SK-N-MC (cell line): ENCODE results near the gene CFHR3.
A peak's percentile ranks its signal among the peaks of the same experiment; 100 is the strongest.
"Not testable (repeated sequence)": the region's sequence is repeated elsewhere in the genome, so short reads cannot be mapped to it uniquely, and the experiment has no call there.

Experiments used
- DNase-seq: peaks from one replicate; pipeline ENCODE4 v3.0.0-alpha.2; 2011; ENCODE audit warnings: low read depth, low spot score
- H3K27ac ChIP-seq: fragments of 200-600 bp; sonication (generic); 2 replicates; pipeline ENCODE4 v1.5.1; 2016; ENCODE audit warnings: mixed run types
- H3K36me3 ChIP-seq: fragments of 200-600 bp; sonication (generic); 2 replicates; pipeline ENCODE4 v1.6.1; 2017; ENCODE audit warnings: antibody characterized with exemption, low read length, mixed read lengths; ENCODE audit not compliant: insufficient read depth
- H3K4me3 ChIP-seq: fragments of 200-600 bp; sonication (generic); 2 replicates; pipeline ENCODE4 v1.5.1; 2016
- H3K9ac ChIP-seq: fragments of 200-600 bp; sonication (generic); 2 replicates; pipeline ENCODE4 v1.8.0; 2017; ENCODE audit warnings: mixed run types, mixed read lengths; ENCODE audit not compliant: insufficient read length
- H3K9me3 ChIP-seq: fragments of 200-600 bp; sonication (generic); 2 replicates; pipeline ENCODE4 v1.6.1; 2017; ENCODE audit warnings: low read depth, mild to moderate bottlenecking, antibody characterized with exemption, low read length, moderate library complexity, mixed read lengths
- EZH2 ChIP-seq: fragments of 200-600 bp; sonication (generic); IDR thresholded peaks from one replicate; pipeline ENCODE4 v1.6.1; 2017; ENCODE audit warnings: antibody characterized with exemption
- FOXP2 ChIP-seq: optimal IDR thresholded peaks from 2 replicates; pipeline ENCODE3; 2011; ENCODE audit warnings: mild to moderate bottlenecking, moderate library complexity; ENCODE audit not compliant: insufficient read depth; ENCODE audit errors: extremely low read length, control extremely low read depth
- POLR2AphosphoS5 ChIP-seq: IDR thresholded peaks from 2 replicates; pipeline ENCODE4 v1.6.1; 2012; ENCODE audit warnings: mild to moderate bottlenecking, low read depth, low read length, borderline replicate concordance

Gene CFHR3

GRCh38 chr1:196773713-196774112, 927 bp upstream of the CFHR3 start:
- Histone ChIP-seq H3K9ac (no peak overlapping the region), H3K27ac (no peak overlapping the region), H3K36me3 (no peaks in the 10 kb centered on the region), H3K9me3 (no peaks in the 10 kb centered on the region), H3K4me3 (no peak overlapping the region)
- no peak for TF ChIP-seq POLR2AphosphoS5
- TF ChIP-seq EZH2 = no peak
- no peak for TF ChIP-seq FOXP2
- DNase-seq = no peak

DNA sequence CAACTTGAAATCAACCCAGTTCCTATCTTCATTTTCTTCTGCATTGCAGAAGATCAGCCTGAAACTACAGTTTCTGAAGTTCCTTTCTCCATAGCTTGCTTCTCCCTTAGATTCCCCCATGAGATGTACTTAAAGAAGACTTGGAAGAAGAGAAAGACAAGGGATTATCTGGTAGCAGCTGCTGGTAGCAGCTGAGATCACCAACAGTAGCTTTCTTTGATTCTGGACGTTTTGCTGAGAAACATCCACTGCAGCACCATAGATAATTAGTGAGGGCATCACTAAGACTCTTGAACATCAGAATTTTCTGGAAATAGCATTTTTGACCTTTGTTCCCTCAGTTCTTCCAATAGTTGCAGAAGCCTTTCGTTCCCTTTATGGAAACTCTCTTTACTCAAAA, 465 bp upstream of the CFHR3 start:
- Histone ChIP-seq H3K9me3 (no peaks in the 10 kb centered on the region), H3K36me3 (no peaks in the 10 kb centered on the region), H3K4me3 (no peak overlapping the region), H3K9ac (no peak overlapping the region), H3K27ac (no peak overlapping the region)
- TF ChIP-seq EZH2 (no peak), POLR2AphosphoS5 (no peak), FOXP2 (no peak)
- no peak for DNase-seq

GRCh38 chr1:196777603-196778002, 3.0 kb downstream of the CFHR3 start:
- Histone ChIP-seq H3K9me3 (no peaks in the 10 kb centered on the region), H3K4me3 (no peak overlapping the region), H3K27ac (no peak overlapping the region), H3K9ac (no peak overlapping the region), H3K36me3 (no peaks in the 10 kb centered on the region)
- no peak for DNase-seq
- no peak for TF ChIP-seq EZH2
- TF ChIP-seq FOXP2 = no peak
- no peak for TF ChIP-seq POLR2AphosphoS5

DNA sequence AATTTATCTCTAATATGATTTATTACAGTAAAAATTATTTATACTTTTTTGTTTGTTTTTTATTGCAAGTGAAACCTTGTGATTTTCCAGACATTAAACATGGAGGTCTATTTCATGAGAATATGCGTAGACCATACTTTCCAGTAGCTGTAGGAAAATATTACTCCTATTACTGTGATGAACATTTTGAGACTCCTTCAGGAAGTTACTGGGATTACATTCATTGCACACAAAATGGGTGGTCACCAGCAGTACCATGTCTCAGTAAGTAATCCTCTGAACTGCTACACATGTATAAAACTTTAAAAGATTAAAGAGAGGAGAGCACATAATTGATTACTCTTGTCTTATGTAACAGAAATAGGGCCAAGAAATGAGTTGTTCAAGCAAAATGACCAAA, 4.5 kb downstream of the CFHR3 start:
- Histone ChIP-seq H3K36me3 (no peaks in the 10 kb centered on the region), H3K4me3 (no peak overlapping the region), H3K9ac (no peak overlapping the region), H3K27ac (no peak overlapping the region), H3K9me3 (no peaks in the 10 kb centered on the region)
- no peak for DNase-seq
- TF ChIP-seq POLR2AphosphoS5 (no peak), FOXP2 (no peak), EZH2 (no peak)

DNA sequence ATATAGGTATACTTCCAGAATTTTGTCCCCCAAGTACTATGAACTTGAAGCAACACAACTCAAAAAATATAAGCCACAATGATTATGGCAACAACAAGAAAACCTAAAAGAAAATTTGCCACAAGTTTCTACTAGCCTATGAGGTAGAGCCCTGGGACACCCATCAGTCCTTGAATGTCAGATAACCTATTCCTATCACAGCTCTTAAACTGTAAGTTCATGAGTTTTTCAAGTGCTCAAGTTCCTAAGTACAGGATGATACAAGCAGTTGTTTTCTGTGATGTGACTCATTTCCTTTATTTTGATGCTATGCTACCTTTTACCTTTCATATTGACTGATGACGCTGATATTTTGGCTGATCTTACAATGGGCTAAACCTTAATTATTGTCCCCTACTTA, 16.6 kb downstream of the CFHR3 start:
- H3K36me3 ChIP-seq, H3K4me3 ChIP-seq, DNase-seq, H3K27ac ChIP-seq, H3K9ac ChIP-seq, H3K9me3 ChIP-seq: not testable (repeated sequence)

GRCh38 chr1:196794103-196794502, 19.5 kb downstream of the CFHR3 start:
- H3K9ac ChIP-seq, H3K9me3 ChIP-seq, H3K27ac ChIP-seq, DNase-seq, H3K36me3 ChIP-seq, H3K4me3 ChIP-seq: not testable (repeated sequence)

GRCh38 chr1:196797891-196798290, 23.3 kb downstream of the CFHR3 start:
- no peak for TF ChIP-seq POLR2AphosphoS5
- no peak for TF ChIP-seq EZH2
- TF ChIP-seq FOXP2 = no peak
- Histone ChIP-seq H3K4me3 (no peak overlapping the region), H3K9me3 (no peaks in the 10 kb centered on the region), H3K27ac (no peak overlapping the region), H3K9ac (no peak overlapping the region), H3K36me3 (no peaks in the 10 kb centered on the region)
- no peak for DNase-seq

DNA sequence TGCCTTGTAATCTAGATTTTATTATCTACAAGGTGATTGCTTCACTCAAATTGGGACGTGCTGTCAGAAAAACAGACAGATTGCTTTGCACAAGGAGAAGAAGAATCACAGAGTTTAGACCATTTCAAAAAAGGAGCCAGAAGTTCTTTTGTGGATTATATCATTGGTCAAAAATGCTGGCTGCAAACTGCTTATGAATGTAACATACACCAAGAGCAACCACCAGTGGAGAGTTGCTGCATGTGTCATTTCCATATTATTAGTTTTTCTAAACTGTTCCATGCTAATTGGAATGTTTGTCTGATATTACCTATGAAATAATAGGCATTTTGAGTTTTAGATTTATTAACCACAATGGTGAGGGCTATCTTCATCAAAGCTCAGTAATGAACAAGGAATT, 27.3 kb downstream of the CFHR3 start:
- H3K27ac ChIP-seq, H3K9ac ChIP-seq, H3K9me3 ChIP-seq, DNase-seq, H3K4me3 ChIP-seq, H3K36me3 ChIP-seq: not testable (repeated sequence)

- no peak for DNase-seq
- Histone ChIP-seq H3K27ac (no peak overlapping the region), H3K9me3 (no peaks in the 10 kb centered on the region), H3K9ac (no peak overlapping the region), H3K36me3 (no peaks in the 10 kb centered on the region), H3K4me3 (no peak overlapping the region)
- TF ChIP-seq EZH2 = no peak
- TF ChIP-seq POLR2AphosphoS5 = no peak
- no peak for TF ChIP-seq FOXP2
Observed at GRCh38 chr1:196808529-196809235, 34.0 kb downstream of the CFHR3 start.

DNA sequence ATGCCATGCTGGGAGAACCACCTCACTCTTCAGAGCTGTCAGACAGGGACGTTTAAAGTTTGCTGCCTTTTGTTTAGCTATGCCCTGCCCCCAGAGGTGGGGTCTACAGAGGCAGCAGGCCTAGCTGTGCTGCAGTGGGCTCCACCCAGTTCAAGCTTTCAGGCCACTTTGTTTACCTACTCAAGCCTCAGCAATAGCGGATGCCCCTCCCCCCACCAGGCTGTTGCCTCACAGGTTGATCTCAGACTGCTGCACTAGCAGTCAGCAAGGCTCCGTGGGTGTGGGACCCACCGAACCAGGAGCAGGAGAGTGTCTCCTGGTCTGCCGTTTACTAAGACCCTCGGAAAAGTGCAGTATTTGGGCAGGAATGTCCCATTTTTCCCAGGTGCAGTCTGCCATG, 42.8 kb downstream of the CFHR3 start:
- H3K9me3 ChIP-seq, H3K27ac ChIP-seq, H3K36me3 ChIP-seq, H3K4me3 ChIP-seq, H3K9ac ChIP-seq, DNase-seq: not testable (repeated sequence)

DNA sequence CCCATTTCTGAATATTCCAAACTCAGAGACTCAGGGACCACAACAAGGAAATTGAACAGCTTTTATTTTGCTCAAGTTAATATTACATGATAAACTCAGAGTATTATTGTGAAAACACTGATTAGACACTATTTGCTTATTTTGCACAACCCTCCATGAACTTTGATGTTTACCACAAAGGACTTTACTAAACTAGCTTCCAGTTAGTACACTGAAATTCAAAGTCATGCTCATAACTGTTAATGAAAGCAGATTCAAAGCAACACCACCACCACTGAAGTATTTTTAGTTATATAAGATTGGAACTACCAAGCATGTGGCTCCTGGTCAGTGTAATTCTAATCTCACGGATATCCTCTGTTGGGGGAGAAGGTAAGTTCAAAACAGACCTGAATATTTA, 44.9 kb downstream of the CFHR3 start, which contains the start of gene CFHR1:
Gene CFHR1, plus strand, starts transcription at position 201 of the 400 bp plus-strand sequence. Its CDS starts 114 bp downstream, at position 315.
- H3K27ac ChIP-seq, H3K9ac ChIP-seq, H3K36me3 ChIP-seq, H3K9me3 ChIP-seq, H3K4me3 ChIP-seq, DNase-seq: not testable (repeated sequence)

- not testable (repeated sequence) for H3K9ac ChIP-seq, H3K27ac ChIP-seq, H3K9me3 ChIP-seq, H3K4me3 ChIP-seq, H3K36me3 ChIP-seq
- DNase-seq = peak; percentile 28
Observed at GRCh38 chr1:196827860-196828259, 53.2 kb downstream of the CFHR3 start.
